A673 (cell line): ENCODE measurements around the gene SSC5D. TPM values are rescaled to one million over a fixed set of nuclear protein-coding genes. Genes with fewer than 3 reads are reported as not detected.

Source experiments
- BruUV-seq: library from RNA; stranded (reverse); fragments of 400-500 nt; replicated peaks from 2 replicates; lab custom pipeline; 2021; lab: Mats Ljungman, UMichigan
- CTCF ChIA-PET: fragments of 300-600 bp; sonication (Branson Sonifier 250); formaldehyde crosslinking; loops from one replicate; lab custom pipeline; 2022; ENCODE audit warnings: antibody characterized with exemption; lab: Charles Lee
- POLR2A ChIA-PET: fragments of 300-600 bp; sonication (Branson Sonifier 250); formaldehyde crosslinking; loops from one replicate; lab custom pipeline; 2022; ENCODE audit warnings: antibody characterized with exemption; ENCODE audit not compliant: low non-redundant PET; lab: Charles Lee
- DNase-seq: peaks from one replicate; pipeline ENCODE4 v3.0.0-alpha.2; 2015; ENCODE audit warnings: low spot score
- H3K27ac ChIP-seq: fragments of 200-600 bp; sonication (generic); 2 replicates; pipeline ENCODE4 v1.5.1; 2016; ENCODE audit warnings: mixed run types, low read depth, mild to moderate bottlenecking, mixed read lengths, antibody characterized with exemption, low read length; ENCODE audit not compliant: poor library complexity, severe bottlenecking
- H3K27me3 ChIP-seq: fragments of 200-600 bp; sonication (generic); replicated peaks from 2 replicates; pipeline ENCODE4 v1.6.1; 2017; ENCODE audit warnings: mixed run types, low read depth, mild to moderate bottlenecking, mixed read lengths, antibody characterized with exemption, low read length; ENCODE audit not compliant: insufficient read depth, poor library complexity
- H3K36me3 ChIP-seq: fragments of 200-600 bp; sonication (generic); 2 replicates; pipeline ENCODE4 v1.6.1; 2016; ENCODE audit warnings: mixed run types, mild to moderate bottlenecking, mixed read lengths, antibody characterized with exemption, low read length; ENCODE audit not compliant: insufficient read depth, poor library complexity, severe bottlenecking
- H3K4me1 ChIP-seq: fragments of 200-600 bp; sonication (generic); 2 replicates; pipeline ENCODE4 v1.6.1; 2017; ENCODE audit warnings: mixed run types, mild to moderate bottlenecking, mixed read lengths, antibody characterized with exemption, low read length; ENCODE audit not compliant: insufficient read depth, poor library complexity, severe bottlenecking
- H3K4me3 ChIP-seq: fragments of 200-600 bp; sonication (generic); 2 replicates; pipeline ENCODE4 v1.5.1; 2016; ENCODE audit warnings: low read depth, mixed run types, mild to moderate bottlenecking, mixed read lengths, low read length; ENCODE audit not compliant: poor library complexity, severe bottlenecking
- H3K9me3 ChIP-seq: fragments of 200-600 bp; sonication (generic); 2 replicates; pipeline ENCODE4 v1.6.1; 2016; ENCODE audit warnings: mixed run types, low read depth, mild to moderate bottlenecking, mixed read lengths, antibody characterized with exemption, low read length; ENCODE audit not compliant: poor library complexity, severe bottlenecking
- EZH2 ChIP-seq: fragments of 200-600 bp; sonication (generic); IDR thresholded peaks from 2 replicates; pipeline ENCODE4 v1.6.1; 2017; ENCODE audit warnings: borderline replicate concordance, low read depth, mild to moderate bottlenecking, mixed read lengths, antibody characterized with exemption, low read length; ENCODE audit not compliant: poor library complexity, severe bottlenecking
- intact Hi-C: fragments of 100-400 bp; cut with micrococcal nuclease; formaldehyde crosslinking; loops from one replicate; pipeline ENCODE4 v1.10.0; 2022; ENCODE audit not compliant: unreplicated experiment
- total RNA-seq: library from RNA; stranded (reverse); gene quantifications from 2 replicates; pipeline ENCODE4 v1.2.3, GENCODE V29; 2021
- TF ChIP-seq, protein P1 (sequence below): fragments of 300-800, 200-600 bp; sonication (generic); conservative IDR thresholded peaks from 2 replicates; pipeline ENCODE4 v1.5.1; 2017; ENCODE audit warnings: low read depth, mild to moderate bottlenecking, antibody characterized with exemption, low read length, moderate library complexity, mixed read lengths

Gene SSC5D
- total RNA-seq, 1 experiment from 2014 or later = 1.4 TPM

- BruUV-seq = no TSS peak
- CTCF ChIA-PET = interaction anchor here (1.5 kb wide), 1 partner anchor 364 kb away, joined by 9 read pairs; no protein-coding TSS in a partner anchor
- no peak for TF ChIP-seq EZH2
- TF ChIP-seq, protein P1, sequence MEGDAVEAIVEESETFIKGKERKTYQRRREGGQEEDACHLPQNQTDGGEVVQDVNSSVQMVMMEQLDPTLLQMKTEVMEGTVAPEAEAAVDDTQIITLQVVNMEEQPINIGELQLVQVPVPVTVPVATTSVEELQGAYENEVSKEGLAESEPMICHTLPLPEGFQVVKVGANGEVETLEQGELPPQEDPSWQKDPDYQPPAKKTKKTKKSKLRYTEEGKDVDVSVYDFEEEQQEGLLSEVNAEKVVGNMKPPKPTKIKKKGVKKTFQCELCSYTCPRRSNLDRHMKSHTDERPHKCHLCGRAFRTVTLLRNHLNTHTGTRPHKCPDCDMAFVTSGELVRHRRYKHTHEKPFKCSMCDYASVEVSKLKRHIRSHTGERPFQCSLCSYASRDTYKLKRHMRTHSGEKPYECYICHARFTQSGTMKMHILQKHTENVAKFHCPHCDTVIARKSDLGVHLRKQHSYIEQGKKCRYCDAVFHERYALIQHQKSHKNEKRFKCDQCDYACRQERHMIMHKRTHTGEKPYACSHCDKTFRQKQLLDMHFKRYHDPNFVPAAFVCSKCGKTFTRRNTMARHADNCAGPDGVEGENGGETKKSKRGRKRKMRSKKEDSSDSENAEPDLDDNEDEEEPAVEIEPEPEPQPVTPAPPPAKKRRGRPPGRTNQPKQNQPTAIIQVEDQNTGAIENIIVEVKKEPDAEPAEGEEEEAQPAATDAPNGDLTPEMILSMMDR = no peak
- POLR2A ChIA-PET = no interaction called here
- H3K27ac ChIP-seq = no peak overlapping the region
- DNase-seq = no peak
- H3K9me3 ChIP-seq = no peaks in the 10 kb centered on the region
- H3K4me1 ChIP-seq = no peaks in the 10 kb centered on the region
- H3K27me3 ChIP-seq = no peaks in the 10 kb centered on the region
- intact Hi-C loops = loop anchor here (5.0 kb wide), 1 partner anchor 38 kb away; no protein-coding TSS in a partner anchor
- no peaks in the 10 kb centered on the region for H3K36me3 ChIP-seq
- H3K4me3 ChIP-seq = no peak overlapping the region
Measured at GRCh38 chr19:55504981-55505380, 16.7 kb downstream of the SSC5D start.

DNA sequence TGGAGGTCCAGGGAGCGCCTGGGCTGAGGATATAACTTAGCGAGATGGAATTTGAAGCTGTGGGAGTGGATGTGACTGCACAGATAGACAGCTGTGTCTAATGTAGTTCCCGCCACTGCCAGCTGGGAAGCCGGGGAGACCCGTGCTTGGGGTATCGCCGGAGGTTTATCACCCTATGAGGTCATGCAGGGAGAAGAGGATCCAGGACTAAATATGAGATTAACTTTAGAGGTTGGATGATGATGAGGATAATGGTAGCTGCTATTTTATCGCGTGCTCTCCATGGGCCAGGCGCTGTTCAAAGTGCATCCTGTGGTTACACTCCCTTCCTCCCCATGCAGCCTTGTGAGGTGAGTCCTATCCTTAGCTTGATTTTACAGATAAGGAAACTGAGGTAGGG, 19.9 kb downstream of the SSC5D start:
- no peak for TF ChIP-seq EZH2
- TF ChIP-seq, protein P1 = no peak
- intact Hi-C loops = no loop called here
- Histone ChIP-seq H3K4me1 (no peaks in the 10 kb centered on the region), H3K36me3 (no peaks in the 10 kb centered on the region), H3K27ac (no peak overlapping the region), H3K27me3 (no peaks in the 10 kb centered on the region), H3K9me3 (no peaks in the 10 kb centered on the region), H3K4me3 (no peak overlapping the region)
- POLR2A ChIA-PET = no interaction called here
- no TSS peak for BruUV-seq
- no peak for DNase-seq
- CTCF ChIA-PET = no interaction called here

DNA sequence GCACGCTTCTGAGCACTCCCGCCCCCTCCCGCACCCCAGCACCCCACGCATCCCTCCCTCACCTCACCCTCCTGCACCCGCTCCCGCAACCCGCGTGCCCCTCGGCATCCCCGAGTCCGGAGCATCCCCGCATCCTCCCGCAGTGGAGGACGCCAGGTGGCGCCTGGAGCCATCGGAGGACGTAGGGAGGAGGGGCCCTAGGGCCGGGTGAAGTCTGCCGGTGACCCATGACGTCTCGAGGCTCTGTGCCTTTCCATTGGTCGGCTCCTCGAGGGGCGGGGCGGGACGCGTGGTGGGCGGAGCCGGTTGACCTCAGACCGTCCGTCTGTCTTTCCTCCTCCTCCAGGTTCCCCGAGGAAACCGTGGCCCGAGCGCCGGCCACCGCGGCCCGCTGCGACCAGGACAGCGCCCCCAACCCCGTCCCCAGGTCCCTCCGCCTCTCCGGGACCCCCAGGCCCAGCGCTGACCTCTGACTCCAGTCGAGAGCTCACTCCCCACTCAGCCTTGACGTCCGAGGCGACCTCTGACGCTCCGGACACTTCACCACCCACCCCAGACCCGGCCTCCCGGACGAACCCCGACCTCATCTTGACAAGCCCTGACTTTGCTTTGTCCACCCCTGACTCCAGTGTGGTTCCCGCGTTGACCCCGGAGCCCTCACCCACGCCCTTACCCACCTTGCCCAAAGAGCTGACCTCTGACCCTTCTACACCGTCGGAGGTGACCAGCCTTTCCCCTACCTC, 28.8 kb downstream of the SSC5D start:
- BruUV-seq = no TSS peak
- Histone ChIP-seq H3K27me3 (no peaks in the 10 kb centered on the region), H3K27ac (peak overlapping the region; percentile 75), H3K4me3 (peak overlapping the region; percentile 48), H3K4me1 (no peaks in the 10 kb centered on the region), H3K36me3 (no peaks in the 10 kb centered on the region), H3K9me3 (no peaks in the 10 kb centered on the region)
- ChIA-PET POLR2A (no interaction called here), CTCF (interaction anchor here (0.6 kb wide), 1 partner anchor 115 kb away, joined by 11 read pairs; no protein-coding TSS in a partner anchor)
- TF ChIP-seq EZH2 = no peak
- TF ChIP-seq, protein P1 = peak; percentile 93
- peak; percentile 93 for DNase-seq
- intact Hi-C loops = loop anchor here (1.0 to 2.0 kb wide), 2 partner anchors 89 to 114 kb away; no protein-coding TSS in a partner anchor
